Measurements from ENCODE around the gene DIPK1C.

Gene DIPK1C

GRCh38 chr18:74499633-74500032, 42.5 kb upstream of the DIPK1C start:
- Histone ChIP-seq H2AFZ (ENCODE audit: low read length) (peak overlapping the region; percentile 73), H3K9ac (ENCODE audit: low read depth, low read length, poor library complexity, severe bottlenecking) (peak overlapping the region; percentile 71), H3K79me2 (ENCODE audit: insufficient read depth, low read length) (peaks cover 46% of the 10 kb centered on the region), H3F3A (ENCODE audit: low read depth) (no peaks in the 10 kb centered on the region), H3K9me3 (ENCODE audit: insufficient read depth, low read depth, low read length) (no peaks in the 10 kb centered on the region), H3K9me2 (replicated peaks; ENCODE audit: low read depth, low read length) (no peaks in the 10 kb centered on the region), H4K20me1 (ENCODE audit: insufficient read depth, low read length, poor library complexity, severe bottlenecking) (peaks cover 13% of the 10 kb centered on the region), H3K27me3 (ENCODE audit: insufficient read depth, low read length, poor library complexity, severe bottlenecking) (no peaks in the 10 kb centered on the region), H3K4me3 (ENCODE audit: low read length, poor library complexity, severe bottlenecking) (peak overlapping the region; percentile 76), H3K36me3 (ENCODE audit: insufficient read depth, low read length) (peaks cover 26% of the 10 kb centered on the region), H3K4me2 (ENCODE audit: low read depth, low read length, poor library complexity, severe bottlenecking) (peak overlapping the region; percentile 100), H3K4me1 (ENCODE audit: insufficient read depth, low read length, poor library complexity, severe bottlenecking) (peaks cover 31% of the 10 kb centered on the region)
- TF ChIP-seq CTCF (conservative IDR thresholded peaks at IDR 0.05; ENCODE audit: low read length) (no peak), EZH2phosphoT487 (IDR thresholded peaks at IDR 0.05; ENCODE audit: borderline replicate concordance) (no peak)

GRCh38 chr18:74498712-74499627, 41.9 kb upstream of the DIPK1C start:
- Histone ChIP-seq H3K27me3 (ENCODE audit: insufficient read depth, low read length, poor library complexity, severe bottlenecking) (no peaks in the 10 kb centered on the region), H3K4me3 (ENCODE audit: low read length, poor library complexity, severe bottlenecking) (peak overlapping the region; percentile 76), H3K9me2 (replicated peaks; ENCODE audit: low read depth, low read length) (no peaks in the 10 kb centered on the region), H3K79me2 (ENCODE audit: insufficient read depth, low read length) (peaks cover 46% of the 10 kb centered on the region), H3K36me3 (ENCODE audit: insufficient read depth, low read length) (peaks cover 24% of the 10 kb centered on the region), H3K4me1 (ENCODE audit: insufficient read depth, low read length, poor library complexity, severe bottlenecking) (peaks cover 31% of the 10 kb centered on the region), H3F3A (ENCODE audit: low read depth) (no peaks in the 10 kb centered on the region), H4K20me1 (ENCODE audit: insufficient read depth, low read length, poor library complexity, severe bottlenecking) (peaks cover 13% of the 10 kb centered on the region), H3K9me3 (ENCODE audit: insufficient read depth, low read depth, low read length) (no peaks in the 10 kb centered on the region), H3K9ac (ENCODE audit: low read depth, low read length, poor library complexity, severe bottlenecking) (peak overlapping the region; percentile 71), H2AFZ (ENCODE audit: low read length) (peak overlapping the region; percentile 73), H3K4me2 (ENCODE audit: low read depth, low read length, poor library complexity, severe bottlenecking) (peak overlapping the region; percentile 100)
- TF ChIP-seq EZH2phosphoT487 (IDR thresholded peaks at IDR 0.05; ENCODE audit: borderline replicate concordance) (no peak), CTCF (conservative IDR thresholded peaks at IDR 0.05; ENCODE audit: low read length) (no peak)

GRCh38 chr18:74497778-74498177, 40.7 kb upstream of the DIPK1C start:
- H3K9ac ChIP-seq (ENCODE audit: low read depth, low read length, poor library complexity, severe bottlenecking), result peak overlapping the region; percentile 71
- no peak overlapping the region for H2AFZ ChIP-seq (ENCODE audit: low read length)
- H3K79me2 ChIP-seq (ENCODE audit: insufficient read depth, low read length), result peaks cover 42% of the 10 kb centered on the region
- peaks cover 31% of the 10 kb centered on the region for H3K4me1 ChIP-seq (ENCODE audit: insufficient read depth, low read length, poor library complexity, severe bottlenecking)
- peak overlapping the region; percentile 100 for H3K4me2 ChIP-seq (ENCODE audit: low read depth, low read length, poor library complexity, severe bottlenecking)
- H3K36me3 ChIP-seq (ENCODE audit: insufficient read depth, low read length), result peaks cover 15% of the 10 kb centered on the region
- H3K27me3 ChIP-seq (ENCODE audit: insufficient read depth, low read length, poor library complexity, severe bottlenecking), result no peaks in the 10 kb centered on the region
- H3F3A ChIP-seq (ENCODE audit: low read depth), result no peaks in the 10 kb centered on the region
- peak overlapping the region; percentile 76 for H3K4me3 ChIP-seq (ENCODE audit: low read length, poor library complexity, severe bottlenecking)
- peaks cover 13% of the 10 kb centered on the region for H4K20me1 ChIP-seq (ENCODE audit: insufficient read depth, low read length, poor library complexity, severe bottlenecking)
- TF ChIP-seq EZH2phosphoT487 (IDR thresholded peaks at IDR 0.05; ENCODE audit: borderline replicate concordance) (no peak), CTCF (conservative IDR thresholded peaks at IDR 0.05; ENCODE audit: low read length) (no peak)
- H3K9me3 ChIP-seq (ENCODE audit: insufficient read depth, low read depth, low read length), result no peaks in the 10 kb centered on the region
- no peaks in the 10 kb centered on the region for H3K9me2 ChIP-seq (replicated peaks; ENCODE audit: low read depth, low read length)
